ENCODE results near the gene ANKRD53.

Gene ANKRD53

DNA sequence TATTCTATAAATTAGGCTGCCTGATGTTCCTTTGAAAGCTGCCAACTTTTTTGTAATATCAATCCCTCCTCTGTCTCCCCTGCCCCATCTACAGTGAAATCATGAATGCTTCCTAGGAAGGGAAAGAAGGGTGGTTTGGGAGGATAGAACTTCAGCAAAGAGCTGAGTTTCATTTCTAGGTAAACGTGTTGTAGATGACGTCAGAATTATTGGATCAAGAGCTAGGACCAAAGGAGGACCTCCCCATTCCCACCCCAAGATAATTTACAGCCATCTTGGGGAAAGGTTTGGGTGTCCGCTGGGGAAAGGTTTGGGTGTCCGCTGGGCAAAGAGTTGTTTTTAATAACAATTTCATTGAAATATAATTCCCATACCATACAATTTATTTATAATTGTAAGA, 11.2 kb upstream of the ANKRD53 start:
- no peak for DNase-seq

- DNase-seq, result no peak
These were observed 3.8 kb upstream of the ANKRD53 start for GRCh38 chr2:70974592-70974991.

DNA sequence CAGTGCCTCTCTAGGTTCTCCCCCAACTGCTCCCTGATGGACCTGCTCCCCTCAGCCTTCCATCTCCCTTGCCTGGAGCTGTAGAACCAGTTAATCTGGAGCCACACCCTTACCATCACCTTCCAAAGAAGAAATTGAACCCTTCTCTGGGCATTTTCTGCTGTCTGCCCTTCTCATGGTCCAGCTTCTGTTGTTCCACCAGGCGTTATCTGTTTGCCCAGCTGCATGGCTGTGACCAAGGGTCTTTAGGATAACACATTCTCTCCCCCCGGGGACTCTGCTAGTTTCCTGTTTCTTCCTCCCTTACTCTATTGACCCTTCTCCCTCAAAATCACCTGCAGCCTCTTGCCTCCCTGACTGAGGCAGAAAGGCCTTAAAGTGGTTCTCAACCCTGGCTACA, 3.2 kb upstream of the ANKRD53 start:
- DNase-seq, result no peak

DNA sequence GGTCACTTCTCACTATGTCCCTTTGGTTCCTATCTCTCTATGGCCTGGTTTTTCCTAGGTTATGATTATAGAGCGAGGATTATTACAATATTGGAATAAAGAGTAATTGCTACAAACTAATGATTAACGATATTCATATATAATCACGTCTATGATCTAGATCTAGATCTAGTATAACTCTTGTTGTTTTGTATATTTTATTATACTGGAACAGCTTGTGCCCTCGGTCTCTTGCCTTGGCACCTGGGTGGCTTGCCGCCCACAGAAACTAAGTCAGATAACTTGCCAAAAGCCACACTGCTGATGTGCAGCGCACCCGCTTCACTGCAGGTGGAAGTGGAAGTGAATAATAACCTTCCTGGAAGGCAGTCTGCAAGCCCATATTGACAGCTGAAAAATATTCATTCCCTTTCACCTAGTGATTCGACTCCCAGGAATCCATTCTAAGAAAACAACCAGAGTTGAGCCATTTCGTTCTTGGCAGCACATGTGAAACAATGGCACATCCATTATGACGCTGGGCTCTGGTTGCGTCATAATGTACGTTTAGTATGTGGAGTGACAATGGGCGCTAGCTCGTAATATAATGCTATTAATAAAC, 725 bp upstream of the ANKRD53 start:
- no peak for DNase-seq

DNA sequence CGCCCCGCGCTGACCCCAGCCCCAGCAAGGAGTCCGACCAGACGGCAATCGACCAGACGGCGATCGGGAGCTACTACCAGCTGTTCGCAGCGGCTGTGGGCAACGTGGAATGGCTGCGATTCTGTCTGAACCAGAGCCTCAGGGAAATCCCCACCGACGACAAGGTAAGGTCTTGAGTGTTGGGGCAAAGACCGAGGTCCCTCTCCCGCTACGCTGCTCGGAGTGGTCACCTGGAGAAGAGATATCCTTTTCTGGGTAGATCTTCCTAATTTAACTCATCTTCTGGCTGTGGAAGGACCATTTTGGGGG, 704 bp downstream of the ANKRD53 start:
- DNase-seq, result no peak

GRCh38 chr2:70979626-70980025, 1.2 kb downstream of the ANKRD53 start:
- no peak for DNase-seq

DNA sequence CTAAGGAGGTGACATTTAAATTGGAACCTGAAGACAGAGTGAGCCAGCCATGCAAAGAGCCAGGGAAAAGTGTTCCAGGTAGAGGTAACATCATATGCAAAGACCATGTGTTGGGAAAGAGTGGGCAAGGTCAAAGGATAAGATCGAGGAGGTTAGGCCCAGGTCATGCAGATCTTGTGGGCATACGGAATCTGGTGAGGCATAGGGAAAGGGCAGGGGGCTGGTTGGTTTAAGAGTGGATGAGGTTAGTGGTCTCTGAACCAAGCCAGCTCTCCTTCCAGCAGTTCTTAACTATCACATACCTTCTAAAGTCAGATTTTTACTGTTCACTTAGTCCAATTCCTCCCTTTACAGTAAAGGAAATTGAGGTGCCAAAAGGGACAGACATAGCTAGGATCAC, 3.0 kb downstream of the ANKRD53 start:
- no peak for DNase-seq

GRCh38 chr2:70981866-70982810, 3.7 kb downstream of the ANKRD53 start:
- DNase-seq, result no peak

GRCh38 chr2:70982971-70983370, 4.5 kb downstream of the ANKRD53 start:
- DNase-seq, result no peak

- DNase-seq, result no peak
These were observed 5.2 kb downstream of the ANKRD53 start for GRCh38 chr2:70983506-70984227.

DNA sequence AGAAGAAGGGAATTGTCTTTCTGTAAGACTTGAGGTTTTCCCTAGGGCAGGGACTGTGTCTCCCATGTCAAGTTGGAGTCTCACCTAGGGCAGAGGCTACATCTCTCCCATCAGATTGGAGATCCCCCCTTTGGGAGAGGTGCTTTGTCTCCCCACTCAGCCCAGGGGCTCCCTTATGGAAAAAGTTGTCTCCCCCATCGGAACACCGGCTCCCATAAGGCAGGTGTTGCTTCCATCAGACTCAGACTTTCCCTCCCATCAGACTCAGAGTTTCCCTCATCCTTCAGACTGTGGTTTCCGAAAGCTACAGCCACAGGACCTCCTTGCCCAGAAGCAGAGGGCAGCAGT, 5.8 kb downstream of the ANKRD53 start:
- no peak for DNase-seq

GRCh38 chr2:70984576-70985282, 6.3 kb downstream of the ANKRD53 start:
- peak; percentile 79 for DNase-seq

- DNase-seq, result no peak
These were observed 6.9 kb downstream of the ANKRD53 start for GRCh38 chr2:70985283-70985688.

GRCh38 chr2:70985956-70986355, 7.5 kb downstream of the ANKRD53 start:
- DNase-seq, result no peak

- DNase-seq, result no peak
These were observed 8.2 kb downstream of the ANKRD53 start for GRCh38 chr2:70986499-70987189.

- DNase-seq, result no peak
These were observed 9.0 kb downstream of the ANKRD53 start for GRCh38 chr2:70987386-70987785.

DNA sequence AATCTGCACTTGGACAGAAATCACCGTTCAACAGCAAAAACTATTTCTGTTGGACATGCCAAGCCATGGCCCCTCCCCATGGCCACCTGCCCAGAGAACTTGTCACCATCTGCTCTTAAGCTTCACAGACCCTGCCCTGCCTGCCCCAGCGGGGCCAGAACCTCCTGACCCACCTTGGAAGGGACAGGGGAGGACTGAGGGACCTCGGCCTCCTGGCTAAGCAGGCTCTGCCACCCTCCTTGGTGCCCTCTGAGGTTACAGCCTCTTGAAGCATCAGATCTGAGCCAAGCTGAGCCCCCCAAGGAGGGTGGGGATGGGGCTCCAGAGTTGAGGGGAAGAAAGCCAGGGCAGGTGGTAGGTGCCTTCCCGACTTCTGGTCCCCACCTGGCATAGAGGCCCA, 9.7 kb downstream of the ANKRD53 start:
- no peak for DNase-seq

DNA sequence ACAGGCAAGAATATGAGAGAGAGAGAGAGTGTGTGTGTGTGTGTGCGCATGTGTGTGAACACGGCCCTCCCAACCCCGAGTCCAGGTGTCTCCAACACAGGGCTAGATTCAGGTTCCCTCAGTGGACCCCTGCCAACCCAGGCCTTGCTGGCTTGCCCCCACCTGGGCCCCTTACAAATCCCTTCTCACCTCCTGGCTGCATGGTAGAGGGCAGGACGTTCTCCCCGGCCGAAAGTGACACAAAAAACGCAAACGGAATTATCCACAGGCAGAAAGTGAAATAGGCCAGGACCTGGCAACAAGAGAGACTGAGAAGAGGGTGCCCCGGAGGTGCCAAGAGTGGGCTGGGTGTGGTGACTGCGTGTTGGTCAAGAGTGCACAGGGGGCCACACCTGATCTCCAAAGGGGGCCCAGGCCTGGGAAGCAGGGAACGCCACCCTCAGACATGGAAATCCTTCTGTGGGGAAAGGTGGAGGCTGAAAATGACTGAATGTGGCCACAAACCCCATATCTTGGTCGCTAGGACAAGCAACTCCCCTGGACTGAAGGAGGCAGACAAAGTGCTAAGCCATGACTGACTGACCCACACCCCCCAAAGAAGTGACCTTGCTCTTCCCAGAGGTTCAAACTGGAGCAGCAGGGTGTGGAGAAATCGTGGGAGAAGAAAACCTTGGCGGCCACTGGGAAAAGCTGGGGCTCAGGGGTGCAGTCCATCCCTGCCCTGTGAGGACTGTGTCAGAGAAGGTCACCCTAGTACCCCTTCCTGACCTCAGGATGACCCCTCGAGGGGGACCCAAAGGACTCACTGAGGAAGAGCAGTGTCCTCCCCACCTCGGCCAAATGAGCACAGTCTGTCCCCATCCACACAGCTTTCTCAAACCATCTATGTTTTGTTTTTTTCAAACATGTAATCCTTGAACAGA, 10.6 kb downstream of the ANKRD53 start:
- DNase-seq, result no peak

GRCh38 chr2:70990216-70990615, 11.8 kb downstream of the ANKRD53 start:
- no peak for DNase-seq

GRCh38 chr2:70991142-70991541, 12.7 kb downstream of the ANKRD53 start:
- no peak for DNase-seq

DNA sequence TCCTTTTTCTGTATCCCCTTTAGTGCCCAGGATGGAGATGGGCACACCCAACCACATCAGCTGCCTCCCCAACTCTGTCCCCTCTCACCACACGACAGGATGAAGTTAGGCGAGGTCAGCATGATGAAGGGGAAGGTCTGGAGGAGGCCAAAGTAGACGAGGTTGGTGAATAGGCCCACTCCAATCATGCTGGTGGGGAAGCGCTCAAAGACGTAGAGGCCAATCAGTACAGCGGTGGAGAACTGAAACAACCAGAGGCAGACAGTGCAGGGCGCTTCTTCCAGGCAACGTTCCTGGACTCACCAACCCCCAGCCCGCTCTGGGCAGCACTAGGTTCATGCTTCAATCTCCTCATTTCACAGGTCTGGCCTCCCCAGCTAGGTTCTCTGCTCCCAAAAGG, 13.3 kb downstream of the ANKRD53 start:
- DNase-seq, result no peak

Measured in stimulated activated CD4-positive, alpha-beta T cell treated with anti-CD3 and anti-CD28 coated beads, Interleukin-12 subunit alpha, Interleukin-12 subunit beta, amount 100 ng/mL, for 4 hours (primary cell).